Left lung (tissue), 10 donors: Measurements from ENCODE around the gene LSM4. TPM values are rescaled to one million over a fixed set of nuclear protein-coding genes. Genes with fewer than 3 reads are reported as not detected.

Experiments used
- ATAC-seq: fragments of 200-7000 bp; cut with Tn5 transposase; one replicate; pipeline ENCODE4 v1.9.1; 2020; ENCODE audit warnings: moderate library complexity
- DNase-seq, 4 donors: peaks; one replicate each; pipeline ENCODE4 v3.0.0-alpha.2; 2013 to 2020
- H3K27ac ChIP-seq, 2 donors: fragments of 200-600 bp; sonication (generic) in 1 of 2; one replicate each; pipeline versions ENCODE4 v1.5.0 to v1.8.0; 2020 to 2021
- H3K27me3 ChIP-seq, 2 donors: fragments of 200-600 bp; sonication (generic) in 1 of 2; one replicate each; pipeline versions ENCODE4 v1.5.0 to v1.8.0; 2020 to 2021
- H3K36me3 ChIP-seq, 2 donors: fragments of 200-600 bp; sonication (generic) in 1 of 2; one replicate each; pipeline versions ENCODE4 v1.5.0 to v1.8.0; 2020 to 2021
- H3K4me1 ChIP-seq, 2 donors: fragments of 200-600 bp; one replicate each; pipeline ENCODE4 v1.8.0; 2021
- H3K4me3 ChIP-seq, 2 donors: fragments of 200-600 bp; sonication (generic) in 1 of 2; one replicate each; pipeline versions ENCODE4 v1.5.0 to v1.8.0; 2020 to 2021; ENCODE audit warnings: mild to moderate bottlenecking in 1 of 2
- H3K9me3 ChIP-seq, 2 donors: fragments of 200-600 bp; sonication (generic) in 1 of 2; one replicate each; pipeline versions ENCODE4 v1.5.0 to v1.8.0; 2020 to 2021
- intact Hi-C, 2 donors: fragments of 100-400 bp; cut with DNase I; formaldehyde crosslinking; loops; one replicate each; pipeline versions ENCODE4 v1.11.2 to v1.14.2; 2022
- polyA plus RNA-seq, 6 donors: library from polyadenylated mRNA; unstranded; fragments of 120-200 nt; gene quantifications; one replicate each; pipeline ENCODE4 v1.2.1, GENCODE V29; 2013; ENCODE audit not compliant: insufficient read length in 6 of 6
- total RNA-seq, 2 donors: library from RNA; stranded (reverse); fragmentation: NEBNext Ultra II Directional; extraction: Animal tissue kit (Norgen Biotek cat#: 25700); gene quantifications; one replicate each; pipeline ENCODE4 v1.2.1, GENCODE V29; 2021
- TF ChIP-seq, protein P1 (sequence below), 2 donors: fragments of 200-600 bp; sonication (generic) in 1 of 2; IDR thresholded peaks; one replicate each; pipeline versions ENCODE4 v1.5.0 to v1.8.0; 2021; ENCODE audit warnings: antibody characterized with exemption in 2 of 2
- donor health status: DM: no; HTN: yes; CAD: no.
- donor health status: DM: no; HTN: no; CAD: no.

The LSM4 gene
- total and polyA plus RNA-seq, 8 donors, result 72.7 to 121 (median 84.8) TPM

DNA sequence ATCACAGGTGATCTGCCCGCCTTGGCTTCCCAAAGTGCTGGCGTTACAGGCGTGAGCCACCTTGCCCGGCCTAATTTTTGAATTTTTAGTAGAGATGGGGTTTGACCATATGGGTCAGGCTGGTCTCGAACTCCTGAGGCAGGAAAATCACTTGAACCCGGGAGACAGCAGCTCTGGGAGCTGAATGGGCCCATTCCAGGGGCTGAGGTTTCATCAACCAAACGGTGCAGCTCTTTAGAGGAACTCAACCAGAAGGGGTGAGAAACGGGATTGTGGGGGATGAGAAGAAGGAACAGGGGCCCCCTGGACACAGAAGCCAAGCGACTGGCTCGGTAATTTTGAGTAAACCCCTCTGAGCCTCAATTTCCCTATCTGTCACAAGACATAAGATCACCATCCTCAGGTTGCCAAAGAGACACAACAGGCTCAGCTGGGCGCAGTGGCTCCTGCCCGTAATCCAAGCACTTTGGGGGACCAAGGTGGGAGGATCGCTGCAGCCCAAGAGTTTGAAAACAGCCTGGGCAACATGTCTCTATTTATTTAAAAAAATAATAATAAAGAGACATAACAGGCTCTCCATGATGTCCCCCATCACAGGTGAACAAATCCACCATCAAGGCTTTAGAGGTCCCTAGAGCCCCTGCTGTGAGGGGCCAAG lies 49.2 kb downstream of the LSM4 start:
- no peaks in the 10 kb centered on the region for H3K27me3 ChIP-seq
- intact Hi-C loops, result no loop called here
- H3K4me1 ChIP-seq, result peaks cover 23 to 43% of the 10 kb centered on the region in 2 donors
- ATAC-seq (no peak), DNase-seq (peak in 1 of 4 donors; percentile 46)
- H3K27ac ChIP-seq, result no peak overlapping the region
- H3K4me3 ChIP-seq, result no peak overlapping the region
- TF ChIP-seq, protein P1, sequence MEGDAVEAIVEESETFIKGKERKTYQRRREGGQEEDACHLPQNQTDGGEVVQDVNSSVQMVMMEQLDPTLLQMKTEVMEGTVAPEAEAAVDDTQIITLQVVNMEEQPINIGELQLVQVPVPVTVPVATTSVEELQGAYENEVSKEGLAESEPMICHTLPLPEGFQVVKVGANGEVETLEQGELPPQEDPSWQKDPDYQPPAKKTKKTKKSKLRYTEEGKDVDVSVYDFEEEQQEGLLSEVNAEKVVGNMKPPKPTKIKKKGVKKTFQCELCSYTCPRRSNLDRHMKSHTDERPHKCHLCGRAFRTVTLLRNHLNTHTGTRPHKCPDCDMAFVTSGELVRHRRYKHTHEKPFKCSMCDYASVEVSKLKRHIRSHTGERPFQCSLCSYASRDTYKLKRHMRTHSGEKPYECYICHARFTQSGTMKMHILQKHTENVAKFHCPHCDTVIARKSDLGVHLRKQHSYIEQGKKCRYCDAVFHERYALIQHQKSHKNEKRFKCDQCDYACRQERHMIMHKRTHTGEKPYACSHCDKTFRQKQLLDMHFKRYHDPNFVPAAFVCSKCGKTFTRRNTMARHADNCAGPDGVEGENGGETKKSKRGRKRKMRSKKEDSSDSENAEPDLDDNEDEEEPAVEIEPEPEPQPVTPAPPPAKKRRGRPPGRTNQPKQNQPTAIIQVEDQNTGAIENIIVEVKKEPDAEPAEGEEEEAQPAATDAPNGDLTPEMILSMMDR (IDR thresholded peaks at IDR 0.05), result no peak
- peaks cover 0 to 18% of the 10 kb centered on the region in 2 donors for H3K36me3 ChIP-seq
- H3K9me3 ChIP-seq, result no peaks in the 10 kb centered on the region

DNA sequence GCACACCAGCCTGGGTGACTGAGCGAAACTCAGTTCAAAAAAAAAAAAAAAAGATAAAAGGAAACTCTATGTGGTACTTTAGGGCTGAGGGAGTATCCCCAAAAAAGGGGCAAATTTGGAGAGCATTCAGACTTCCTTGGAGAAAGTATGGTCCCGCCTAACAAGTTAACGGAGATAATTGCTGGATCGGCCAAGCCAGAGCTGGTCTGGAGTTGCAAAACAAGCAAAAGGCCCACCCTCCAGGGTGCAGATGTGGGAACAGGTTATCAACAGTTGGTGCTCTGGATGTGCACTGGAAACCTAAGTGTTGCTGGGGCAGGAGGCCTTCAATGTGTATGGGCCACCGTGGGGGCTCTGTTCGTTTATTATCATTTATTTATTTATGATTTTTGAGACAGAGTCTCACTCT lies 51.4 kb downstream of the LSM4 start:
- H3K27ac ChIP-seq, result no peak overlapping the region
- peaks cover 8 to 20% of the 10 kb centered on the region in 2 donors for H3K4me1 ChIP-seq
- no peak for ATAC-seq
- DNase-seq, result peak in 1 of 4 donors; percentile 70
- H3K9me3 ChIP-seq, result no peaks in the 10 kb centered on the region
- intact Hi-C loops, result no loop called here
- H3K4me3 ChIP-seq, result no peak overlapping the region
- no peaks in the 10 kb centered on the region for H3K27me3 ChIP-seq
- TF ChIP-seq, protein P1 (IDR thresholded peaks at IDR 0.05), result no peak
- H3K36me3 ChIP-seq, result peaks cover 0 to 18% of the 10 kb centered on the region in 2 donors

DNA sequence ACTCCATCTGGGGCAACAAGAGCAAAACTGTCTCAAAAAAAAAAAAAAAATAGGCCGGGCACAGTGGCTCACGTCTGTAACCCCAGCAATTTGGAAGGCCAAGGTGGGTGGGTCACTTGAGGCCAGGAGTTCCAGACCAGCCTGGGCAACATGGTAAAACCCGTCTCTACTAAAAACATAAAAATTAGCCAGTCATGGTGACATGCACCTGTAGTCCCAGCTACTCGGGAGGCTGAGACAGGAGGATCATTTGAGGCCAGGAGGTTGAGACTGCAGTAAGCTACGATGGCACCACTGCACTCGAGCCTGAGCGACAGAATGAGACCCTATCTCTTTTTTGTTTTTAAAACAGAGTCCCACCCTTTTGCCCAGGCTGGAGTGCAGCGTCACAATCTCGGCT lies 52.5 kb downstream of the LSM4 start:
- TF ChIP-seq, protein P1 (IDR thresholded peaks at IDR 0.05), result no peak
- H3K4me1 ChIP-seq, result peaks cover 3 to 9% of the 10 kb centered on the region in 2 donors
- intact Hi-C loops, result no loop called here
- peak in 1 of 4 donors; percentile 34 for DNase-seq
- H3K4me3 ChIP-seq, result no peak overlapping the region
- ATAC-seq, result no peak
- peaks cover 0 to 24% of the 10 kb centered on the region in 2 donors for H3K36me3 ChIP-seq
- no peaks in the 10 kb centered on the region for H3K9me3 ChIP-seq
- no peak overlapping the region for H3K27ac ChIP-seq
- no peaks in the 10 kb centered on the region for H3K27me3 ChIP-seq

DNA sequence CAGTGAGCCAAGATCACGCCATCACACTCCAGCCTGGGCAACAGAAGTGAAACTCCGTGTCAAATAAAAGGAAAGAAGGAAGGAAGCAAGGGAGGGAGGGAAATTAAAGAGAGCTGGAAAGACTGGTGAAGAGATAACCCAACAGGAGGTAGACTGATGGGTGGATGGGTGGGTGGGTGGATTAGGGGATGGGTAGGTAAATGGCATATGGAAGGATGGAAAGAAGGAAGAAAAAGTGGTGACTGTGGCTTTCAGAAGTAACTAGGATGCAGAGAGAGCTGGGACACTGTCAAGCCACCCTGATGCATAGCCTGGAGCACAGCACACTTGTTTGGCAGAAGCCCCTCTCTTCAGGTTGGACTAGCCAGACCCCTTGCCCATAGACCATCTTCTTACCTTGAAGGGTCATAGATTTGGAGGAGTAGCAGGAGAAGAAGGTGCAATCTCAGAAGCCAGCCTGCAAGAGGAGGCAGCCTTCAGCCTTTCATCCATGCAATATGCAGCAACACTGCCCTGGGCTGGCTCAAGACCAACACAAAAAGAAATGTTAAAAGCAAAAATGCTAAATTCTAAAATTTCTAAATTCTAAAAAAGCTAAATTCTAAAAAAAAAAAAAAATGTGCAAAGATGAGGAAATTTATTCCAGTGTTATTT lies 53.7 kb downstream of the LSM4 start:
- ATAC-seq (no peak), DNase-seq (peak in 1 of 4 donors; percentile 35)
- TF ChIP-seq, protein P1 (IDR thresholded peaks at IDR 0.05), result no peak
- Histone ChIP-seq H3K36me3 (peaks cover 0 to 36% of the 10 kb centered on the region in 2 donors), H3K4me1 (no peaks in the 10 kb centered on the region), H3K27me3 (no peaks in the 10 kb centered on the region), H3K4me3 (no peak overlapping the region), H3K9me3 (no peaks in the 10 kb centered on the region), H3K27ac (no peak overlapping the region)
- intact Hi-C loops, result no loop called here
